Cardiac atrium fibroblast (primary cell): ENCODE results near the gene OR6S1. TPM values are rescaled to one million over a fixed set of nuclear protein-coding genes. Genes with fewer than 3 reads are reported as not detected.

Experiments
- total RNA-seq: library from RNA; depleted of rRNA; stranded (reverse); fragments of >200 nt; gene quantifications from 2 replicates; pipeline ENCODE4 v1.2.3, GENCODE V29; 2015

OR6S1 gene
- total RNA-seq: not detected in 2 replicates

GRCh38 chr14:20641591-20641990 lies at the start of gene OR6S1:
Gene OR6S1 (minus strand): TSS chr14:20641691. CDS start chr14:20641691, 0 bp downstream.

GRCh38 chr14:20688167-20688839 lies 46.8 kb upstream of the OR6S1 start, which contains the start of gene ANG:
Gene ANG (plus strand): TSS chr14:20688764. CDS start chr14:20693565, 4,801 bp downstream.

GRCh38 chr14:20683891-20684661 lies 42.6 kb upstream of the OR6S1 start, which contains the start of gene RNASE4:
Gene RNASE4 (plus strand): TSS chr14:20684560. CDS start chr14:20699372, 14,812 bp downstream.

GRCh38 chr14:20591235-20591634 lies 50.3 kb downstream of the OR6S1 start, which contains the start of gene RNASE12:
Gene RNASE12 (minus strand): TSS chr14:20591376. CDS start chr14:20590723, 653 bp downstream.

Other genes starting within 250 kb of the OR6S1 start
- gene TEP1, start 228.2 kb downstream of the OR6S1 start, total RNA-seq: 11.3 and 14.6 TPM in 2 replicates
- 0.49 TPM in 1 of 2 replicates, not detected in the other for gene KLHL33, start 205.5 kb downstream of the OR6S1 start, total RNA-seq
- 22.6 and 35.2 TPM in 2 replicates for gene OSGEP, start 186.9 kb downstream of the OR6S1 start, total RNA-seq
- gene APEX1, start 186.5 kb downstream of the OR6S1 start, total RNA-seq: 124 and 139 TPM in 2 replicates
- 6.3 and 11.6 TPM in 2 replicates for gene PIP4P1, start 180.3 kb downstream of the OR6S1 start, total RNA-seq
- 23.1 and 54.3 TPM in 2 replicates for gene PNP, start 172.3 kb downstream of the OR6S1 start, total RNA-seq
- not detected in 2 replicates for gene RNASE10, start 136.2 kb downstream of the OR6S1 start, total RNA-seq
- not detected in 2 replicates for gene RNASE9, start 80.6 kb downstream of the OR6S1 start, total RNA-seq
- not detected in 2 replicates for gene RNASE11, start 53.7 kb downstream of the OR6S1 start, total RNA-seq
- gene RNASE12, start 50.3 kb downstream of the OR6S1 start, total RNA-seq: not detected in 2 replicates
- gene RNASE4, start 42.9 kb upstream of the OR6S1 start, total RNA-seq: 43.9 and 53.5 TPM in 2 replicates
- 19.0 and 24.7 TPM in 2 replicates for gene ANG, start 47.1 kb upstream of the OR6S1 start, total RNA-seq
- not detected in 2 replicates for gene EDDM3A, start 104.2 kb upstream of the OR6S1 start, total RNA-seq
- gene EDDM3B, start 126.7 kb upstream of the OR6S1 start, total RNA-seq: not detected in 2 replicates
- not detected in 2 replicates for gene RNASE6, start 139.6 kb upstream of the OR6S1 start, total RNA-seq
- gene RNASE1, start 161.2 kb upstream of the OR6S1 start, total RNA-seq: 3.4 and 8.1 TPM in 2 replicates
- gene RNASE3, start 249.7 kb upstream of the OR6S1 start, total RNA-seq: not detected in 2 replicates